ENCODE results near the gene HOXB4. TPM values are rescaled to one million over a fixed set of nuclear protein-coding genes. Genes with fewer than 3 reads are reported as not detected.

Gene HOXB4
- total and polyA plus RNA-seq, 12 donors = 1.7 to 9.8 (median 3.4) TPM

- intact Hi-C loops (cut with DNase I) = loop anchor here in 1 of 2 donors (10.0 kb wide), 1 partner anchor 471 kb away; no protein-coding TSS in a partner anchor
- no peak for TF ChIP-seq POLR2A (IDR thresholded peaks at IDR 0.05)
- no peak for TF ChIP-seq CTCF (IDR thresholded peaks at IDR 0.05)
- Histone ChIP-seq H3K27me3 (peaks cover 82% of the 10 kb centered on the region), H3K9me3 (replicated peaks in 1 of 3) (no peaks in the 10 kb centered on the region), H3K27ac (peak overlapping the region in 1 of 5 donors; percentile 3), H3K4me1 (replicated peaks in 1 of 2) (peaks cover 19 to 22% of the 10 kb centered on the region in 2 donors), H3K36me3 (replicated peaks in 1 of 2) (no peaks in the 10 kb centered on the region), H3K4me3 (peak overlapping the region in 2 of 4 donors; percentile 15 to 47)
- DNase-seq = peak in 3 of 7 donors; percentile 34 to 45 (median 41)
- WGBS, 4 donors = 1% methylated on average over 44 to 69 of the region's 69 CpGs
Measured at GRCh38 chr17:48625495-48626244, 47.5 kb upstream of the HOXB4 start.

GRCh38 chr17:48624544-48625494, 46.7 kb upstream of the HOXB4 start:
- no peak for TF ChIP-seq POLR2A (IDR thresholded peaks at IDR 0.05)
- TF ChIP-seq CTCF (IDR thresholded peaks at IDR 0.05) = no peak
- intact Hi-C loops (cut with DNase I) = loop anchor here in 1 of 2 donors (10.0 kb wide), 1 partner anchor 470 kb away; no protein-coding TSS in a partner anchor
- no peak for DNase-seq
- Histone ChIP-seq H3K36me3 (replicated peaks in 1 of 2) (no peaks in the 10 kb centered on the region), H3K27ac (peak overlapping the region in 2 of 5 donors; percentile 1 to 3), H3K4me3 (peak overlapping the region in 2 of 4 donors; percentile 15 to 47), H3K27me3 (peaks cover 83% of the 10 kb centered on the region), H3K9me3 (replicated peaks in 1 of 3) (no peaks in the 10 kb centered on the region), H3K4me1 (replicated peaks in 1 of 2) (peaks cover 19 to 22% of the 10 kb centered on the region in 2 donors)
- 4 to 24% (median 6%) methylated on average over 12 to 66 of the region's 66 CpGs for WGBS, 4 donors

- Histone ChIP-seq H3K36me3 (replicated peaks in 1 of 2) (no peaks in the 10 kb centered on the region), H3K4me3 (no peak overlapping the region), H3K27me3 (peaks cover 83% of the 10 kb centered on the region), H3K4me1 (replicated peaks in 1 of 2) (peaks cover 19 to 22% of the 10 kb centered on the region in 2 donors), H3K9me3 (replicated peaks in 1 of 3) (no peaks in the 10 kb centered on the region), H3K27ac (no peak overlapping the region)
- TF ChIP-seq CTCF (IDR thresholded peaks at IDR 0.05) = no peak
- TF ChIP-seq POLR2A (IDR thresholded peaks at IDR 0.05) = no peak
- WGBS, 4 donors = 46 to 57% (median 47%) methylated on average over 5 of the region's 5 CpGs
- intact Hi-C loops (cut with DNase I) = loop anchor here in 1 of 2 donors (10.0 kb wide), 1 partner anchor 469 kb away; no protein-coding TSS in a partner anchor
- DNase-seq = no peak
Measured at GRCh38 chr17:48624118-48624517, 46.0 kb upstream of the HOXB4 start.

GRCh38 chr17:48623583-48623982, 45.4 kb upstream of the HOXB4 start:
- Histone ChIP-seq H3K27me3 (peaks cover 77% of the 10 kb centered on the region), H3K4me3 (no peak overlapping the region), H3K9me3 (replicated peaks in 1 of 3) (no peaks in the 10 kb centered on the region), H3K36me3 (replicated peaks in 1 of 2) (no peaks in the 10 kb centered on the region), H3K27ac (no peak overlapping the region), H3K4me1 (replicated peaks in 1 of 2) (peaks cover 19 to 22% of the 10 kb centered on the region in 2 donors)
- WGBS, 4 donors = 43 to 62% (median 54%) methylated on average over 4 of the region's 4 CpGs
- TF ChIP-seq POLR2A (IDR thresholded peaks at IDR 0.05) (no peak), CTCF (IDR thresholded peaks at IDR 0.05) (no peak)
- no peak for DNase-seq
- intact Hi-C loops (cut with DNase I) = loop anchor here in 1 of 2 donors (10.0 kb wide), 1 partner anchor 469 kb away; no protein-coding TSS in a partner anchor

All from adrenal gland (tissue), 12 donors.